Measurements from ENCODE around the gene NUAK2.

NUAK2 gene

GRCh38 chr1:205284420-205285144 is 37.0 kb downstream of the NUAK2 start (continued):
- TF ChIP-seq ZNF280D (tag by site-specific recombination; IDR thresholded peaks at IDR 0.05) (no peak), ZNF140 (tag by site-specific recombination; IDR thresholded peaks at IDR 0.05) (no peak), ZNF514 (tag by site-specific recombination; IDR thresholded peaks at IDR 0.05) (no peak), ZNF18 (tag by site-specific recombination; IDR thresholded peaks at IDR 0.05) (no peak), ZNF529 (tag by site-specific recombination; IDR thresholded peaks at IDR 0.05; ENCODE audit: insufficient replicate concordance) (no peak), ZNF211 (tag by site-specific recombination; IDR thresholded peaks at IDR 0.05; ENCODE audit: low read depth) (no peak), ZSCAN5A (tag by site-specific recombination; IDR thresholded peaks at IDR 0.05) (no peak), ZNF37A (tag by site-specific recombination; IDR thresholded peaks at IDR 0.05) (no peak), ZNF214 (tag by site-specific recombination; IDR thresholded peaks at IDR 0.05; ENCODE audit: borderline replicate concordance) (no peak), IKZF3 (tag by site-specific recombination; IDR thresholded peaks at IDR 0.05) (no peak), SP7 (tag by site-specific recombination; IDR thresholded peaks at IDR 0.05) (0 out of 2 replicates have a peak, but pooled peaks have one; percentile 35), ZNF169 (tag by site-specific recombination; IDR thresholded peaks at IDR 0.05) (no peak), KLF8 (tag by site-specific recombination; IDR thresholded peaks at IDR 0.05) (0 out of 2 replicates have a peak, but pooled peaks have one; percentile 20), ZNF677 (tag by site-specific recombination; IDR thresholded peaks at IDR 0.05) (no peak), ZNF791 (tag by site-specific recombination; IDR thresholded peaks at IDR 0.05) (no peak), ZNF596 (tag by site-specific recombination; IDR thresholded peaks at IDR 0.05) (no peak), ZNF571 (tag by site-specific recombination; IDR thresholded peaks at IDR 0.05) (no peak), ZXDB (tag by site-specific recombination; IDR thresholded peaks at IDR 0.05) (no peak), YY2 (tag by site-specific recombination; IDR thresholded peaks at IDR 0.05) (peak; percentile 49; the same call in 1 of the 2 replicates), SCRT2 (tag by site-specific recombination; IDR thresholded peaks at IDR 0.05) (no peak), ZNF549 (tag by site-specific recombination; IDR thresholded peaks at IDR 0.05) (no peak), ZNF155 (tag by site-specific recombination; IDR thresholded peaks at IDR 0.05) (no peak)
- TF ChIP-seq, protein P1, sequence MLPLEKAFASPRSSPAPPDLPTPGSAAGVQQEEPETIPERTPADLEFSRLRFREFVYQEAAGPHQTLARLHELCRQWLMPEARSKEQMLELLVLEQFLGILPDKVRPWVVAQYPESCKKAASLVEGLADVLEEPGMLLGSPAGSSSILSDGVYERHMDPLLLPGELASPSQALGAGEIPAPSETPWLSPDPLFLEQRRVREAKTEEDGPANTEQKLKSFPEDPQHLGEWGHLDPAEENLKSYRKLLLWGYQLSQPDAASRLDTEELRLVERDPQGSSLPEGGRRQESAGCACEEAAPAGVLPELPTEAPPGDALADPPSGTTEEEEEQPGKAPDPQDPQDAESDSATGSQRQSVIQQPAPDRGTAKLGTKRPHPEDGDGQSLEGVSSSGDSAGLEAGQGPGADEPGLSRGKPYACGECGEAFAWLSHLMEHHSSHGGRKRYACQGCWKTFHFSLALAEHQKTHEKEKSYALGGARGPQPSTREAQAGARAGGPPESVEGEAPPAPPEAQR (tag by site-specific recombination; IDR thresholded peaks at IDR 0.05), result no peak
- TF ChIP-seq, protein P2, sequence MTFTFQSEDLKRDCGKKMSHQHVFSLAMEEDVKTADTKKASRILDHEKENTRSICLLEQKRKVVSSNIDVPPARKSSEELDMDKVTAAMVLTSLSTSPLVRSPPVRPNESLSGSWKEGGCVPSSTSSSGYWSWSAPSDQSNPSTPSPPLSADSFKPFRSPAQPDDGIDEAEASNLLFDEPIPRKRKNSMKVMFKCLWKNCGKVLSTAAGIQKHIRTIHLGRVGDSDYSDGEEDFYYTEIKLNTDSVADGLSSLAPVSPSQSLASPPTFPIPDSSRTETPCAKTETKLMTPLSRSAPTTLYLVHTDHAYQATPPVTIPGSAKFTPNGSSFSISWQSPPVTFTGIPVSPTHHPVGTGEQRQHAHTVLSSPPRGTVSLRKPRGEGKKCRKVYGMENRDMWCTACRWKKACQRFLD (tag by site-specific recombination; IDR thresholded peaks at IDR 0.05), result no peak
- TF ChIP-seq, protein P3, sequence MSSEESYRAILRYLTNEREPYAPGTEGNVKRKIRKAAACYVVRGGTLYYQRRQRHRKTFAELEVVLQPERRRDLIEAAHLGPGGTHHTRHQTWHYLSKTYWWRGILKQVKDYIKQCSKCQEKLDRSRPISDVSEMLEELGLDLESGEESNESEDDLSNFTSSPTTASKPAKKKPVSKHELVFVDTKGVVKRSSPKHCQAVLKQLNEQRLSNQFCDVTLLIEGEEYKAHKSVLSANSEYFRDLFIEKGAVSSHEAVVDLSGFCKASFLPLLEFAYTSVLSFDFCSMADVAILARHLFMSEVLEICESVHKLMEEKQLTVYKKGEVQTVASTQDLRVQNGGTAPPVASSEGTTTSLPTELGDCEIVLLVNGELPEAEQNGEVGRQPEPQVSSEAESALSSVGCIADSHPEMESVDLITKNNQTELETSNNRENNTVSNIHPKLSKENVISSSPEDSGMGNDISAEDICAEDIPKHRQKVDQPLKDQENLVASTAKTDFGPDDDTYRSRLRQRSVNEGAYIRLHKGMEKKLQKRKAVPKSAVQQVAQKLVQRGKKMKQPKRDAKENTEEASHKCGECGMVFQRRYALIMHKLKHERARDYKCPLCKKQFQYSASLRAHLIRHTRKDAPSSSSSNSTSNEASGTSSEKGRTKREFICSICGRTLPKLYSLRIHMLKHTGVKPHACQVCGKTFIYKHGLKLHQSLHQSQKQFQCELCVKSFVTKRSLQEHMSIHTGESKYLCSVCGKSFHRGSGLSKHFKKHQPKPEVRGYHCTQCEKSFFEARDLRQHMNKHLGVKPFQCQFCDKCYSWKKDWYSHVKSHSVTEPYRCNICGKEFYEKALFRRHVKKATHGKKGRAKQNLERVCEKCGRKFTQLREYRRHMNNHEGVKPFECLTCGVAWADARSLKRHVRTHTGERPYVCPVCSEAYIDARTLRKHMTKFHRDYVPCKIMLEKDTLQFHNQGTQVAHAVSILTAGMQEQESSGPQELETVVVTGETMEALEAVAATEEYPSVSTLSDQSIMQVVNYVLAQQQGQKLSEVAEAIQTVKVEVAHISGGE (tag by site-specific recombination; conservative IDR thresholded peaks at IDR 0.05; ENCODE audit: low read depth), result no peak
- TF ChIP-seq, protein P4, sequence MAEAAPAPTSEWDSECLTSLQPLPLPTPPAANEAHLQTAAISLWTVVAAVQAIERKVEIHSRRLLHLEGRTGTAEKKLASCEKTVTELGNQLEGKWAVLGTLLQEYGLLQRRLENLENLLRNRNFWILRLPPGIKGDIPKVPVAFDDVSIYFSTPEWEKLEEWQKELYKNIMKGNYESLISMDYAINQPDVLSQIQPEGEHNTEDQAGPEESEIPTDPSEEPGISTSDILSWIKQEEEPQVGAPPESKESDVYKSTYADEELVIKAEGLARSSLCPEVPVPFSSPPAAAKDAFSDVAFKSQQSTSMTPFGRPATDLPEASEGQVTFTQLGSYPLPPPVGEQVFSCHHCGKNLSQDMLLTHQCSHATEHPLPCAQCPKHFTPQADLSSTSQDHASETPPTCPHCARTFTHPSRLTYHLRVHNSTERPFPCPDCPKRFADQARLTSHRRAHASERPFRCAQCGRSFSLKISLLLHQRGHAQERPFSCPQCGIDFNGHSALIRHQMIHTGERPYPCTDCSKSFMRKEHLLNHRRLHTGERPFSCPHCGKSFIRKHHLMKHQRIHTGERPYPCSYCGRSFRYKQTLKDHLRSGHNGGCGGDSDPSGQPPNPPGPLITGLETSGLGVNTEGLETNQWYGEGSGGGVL (tag by site-specific recombination; IDR thresholded peaks at IDR 0.05), result peak; percentile 95
